GM19395 (cell line): ENCODE data around the gene RALGAPA2.

ENCODE experiments used
- ATAC-seq: cut with Tn5 transposase; IDR thresholded peaks from one replicate; pipeline ENCODE4 v1.9.1; 2021; ENCODE audit warnings: mild to moderate bottlenecking, moderate library complexity; ENCODE audit not compliant: unreplicated experiment

RALGAPA2 gene

DNA sequence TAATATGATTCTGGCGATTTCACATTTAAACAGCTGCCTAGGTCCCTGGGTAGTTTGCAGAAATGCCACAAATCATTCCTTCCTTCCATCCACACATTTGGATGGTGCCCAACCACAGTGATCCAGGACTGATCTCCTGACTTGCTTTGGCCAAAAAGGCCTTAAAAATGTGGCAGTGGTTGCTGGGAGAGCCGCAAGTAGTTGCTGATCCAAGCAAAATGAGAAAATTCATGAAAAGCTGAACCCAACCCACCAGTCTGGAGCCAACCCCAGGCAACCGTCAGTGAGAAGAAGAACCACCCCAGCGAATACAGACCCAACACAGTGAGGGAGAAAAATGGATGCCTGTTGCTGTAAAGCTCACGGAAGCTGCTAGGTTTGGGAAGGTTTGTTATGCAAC is 25.1 kb downstream of the RALGAPA2 start:
- no peak for ATAC-seq

GRCh38 chr20:20685635-20686034 is 26.8 kb downstream of the RALGAPA2 start:
- ATAC-seq: no peak

GRCh38 chr20:20683481-20684321 is 28.7 kb downstream of the RALGAPA2 start:
- no peak for ATAC-seq

- ATAC-seq: no peak
These were observed 29.4 kb downstream of the RALGAPA2 start for GRCh38 chr20:20683020-20683419.

DNA sequence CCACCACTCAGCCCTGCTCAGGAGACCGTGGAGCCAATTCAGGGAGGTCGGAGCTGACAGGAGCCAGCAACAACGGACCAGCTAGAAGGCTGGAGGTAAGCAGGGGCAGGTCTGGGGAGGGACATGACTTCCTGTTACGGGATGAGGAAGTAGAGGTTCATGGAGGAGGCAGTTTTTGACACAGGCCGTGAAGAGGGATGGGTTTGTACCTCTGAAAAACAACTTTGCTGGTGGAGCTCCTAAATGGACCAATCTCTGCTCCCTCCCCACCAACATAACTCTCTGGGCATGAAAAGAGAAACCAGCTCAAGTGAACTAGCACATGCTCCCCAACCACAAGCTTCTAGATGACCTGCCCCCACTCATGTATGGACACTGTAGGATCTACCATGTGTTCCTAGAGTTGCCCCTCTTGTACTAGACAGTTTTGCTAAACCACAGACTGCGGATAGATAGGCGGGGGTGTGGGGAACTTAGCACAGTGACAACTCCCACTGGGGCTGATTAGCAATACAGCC is 31.4 kb downstream of the RALGAPA2 start:
- peak; percentile 54 for ATAC-seq

DNA sequence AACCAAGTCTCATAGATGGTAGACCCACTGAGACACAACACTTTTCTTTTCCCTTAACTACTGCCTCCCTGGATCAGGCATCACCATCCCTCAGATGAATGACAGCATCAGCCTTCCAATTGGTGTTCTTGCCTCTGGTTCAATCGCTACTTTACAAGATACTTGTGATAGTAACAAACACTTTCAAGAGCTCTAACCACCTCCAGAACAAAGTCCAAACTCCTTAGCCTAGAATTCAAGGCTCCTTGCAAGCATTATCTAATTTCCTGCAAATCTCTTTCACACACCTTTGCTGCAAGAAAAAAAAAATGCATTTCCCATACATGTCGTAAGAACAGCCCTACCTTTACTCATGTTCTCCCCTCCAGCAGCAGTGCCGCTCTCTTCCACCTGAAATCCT is 33.1 kb downstream of the RALGAPA2 start:
- no peak for ATAC-seq

GRCh38 chr20:20677186-20677585 is 35.3 kb downstream of the RALGAPA2 start:
- ATAC-seq: no peak

- ATAC-seq: peak; percentile 99
These were observed 43.8 kb downstream of the RALGAPA2 start for GRCh38 chr20:20668639-20669038.

- no peak for ATAC-seq
These were observed 46.1 kb downstream of the RALGAPA2 start for GRCh38 chr20:20666359-20666758.

- ATAC-seq: no peak
These were observed 46.7 kb downstream of the RALGAPA2 start for GRCh38 chr20:20665606-20666332.

DNA sequence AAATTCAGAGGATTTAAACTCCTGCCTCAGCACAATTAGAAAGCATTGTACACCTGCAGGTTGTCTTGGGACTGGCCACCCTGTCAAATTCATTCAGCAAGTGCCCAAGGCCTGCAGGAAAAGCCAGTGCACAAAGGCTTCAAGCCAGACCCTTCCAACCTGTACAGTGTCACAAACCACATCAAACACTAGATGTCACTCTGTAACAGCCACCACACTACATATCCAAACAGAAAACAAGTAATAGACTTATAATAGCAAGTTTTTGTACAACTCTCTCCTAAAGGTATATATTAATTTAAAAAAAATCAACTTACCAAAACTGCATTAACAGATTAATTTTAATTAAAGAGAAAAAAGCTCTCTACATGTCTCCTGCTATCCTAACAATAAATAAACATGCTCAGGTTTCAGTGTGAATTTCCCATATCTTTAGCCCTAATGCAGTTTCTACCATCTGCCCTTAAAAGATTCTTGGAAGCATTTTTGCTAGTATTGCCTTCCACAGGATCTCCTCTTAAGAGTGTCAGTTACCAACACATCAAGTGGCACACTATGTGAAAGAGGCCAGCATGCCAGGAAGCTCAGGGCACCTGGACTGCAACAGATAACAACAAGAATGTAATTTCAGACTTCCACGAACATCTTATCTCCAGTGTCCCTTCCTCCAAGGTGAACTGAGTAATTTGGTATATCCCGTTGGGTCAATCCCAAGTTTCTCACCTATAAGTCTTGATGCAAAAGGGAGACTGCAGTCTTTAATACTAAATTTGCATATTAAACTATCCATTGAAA is 47.5 kb downstream of the RALGAPA2 start:
- ATAC-seq: peak; percentile 54

GRCh38 chr20:20663841-20664240 is 48.6 kb downstream of the RALGAPA2 start:
- no peak for ATAC-seq

GRCh38 chr20:20658871-20659431 is 53.5 kb downstream of the RALGAPA2 start:
- ATAC-seq: no peak

- ATAC-seq: no peak
These were observed 54.3 kb downstream of the RALGAPA2 start for GRCh38 chr20:20658123-20658522.

- ATAC-seq: no peak
These were observed 55.4 kb downstream of the RALGAPA2 start for GRCh38 chr20:20657092-20657491.

- ATAC-seq: no peak
These were observed 56.6 kb downstream of the RALGAPA2 start for GRCh38 chr20:20655883-20656282.

DNA sequence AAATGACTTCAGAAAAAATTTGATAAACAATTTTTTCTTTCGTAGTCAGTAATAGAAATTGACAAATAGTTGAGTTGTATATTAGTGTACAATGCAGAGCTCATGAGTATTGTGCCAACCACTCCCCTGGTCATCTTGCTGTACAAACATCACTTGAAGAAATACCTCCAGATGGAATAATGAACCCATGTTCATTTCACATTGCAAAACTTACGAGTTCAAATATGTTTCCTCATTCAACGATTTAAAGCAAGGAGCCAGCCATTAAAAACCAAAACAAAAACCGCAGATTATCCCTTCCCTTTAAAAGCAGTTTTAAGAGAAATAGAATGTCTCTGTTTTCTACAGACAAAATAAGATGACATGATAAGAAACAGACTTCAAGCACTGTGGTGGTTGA is 62.5 kb downstream of the RALGAPA2 start:
- no peak for ATAC-seq

DNA sequence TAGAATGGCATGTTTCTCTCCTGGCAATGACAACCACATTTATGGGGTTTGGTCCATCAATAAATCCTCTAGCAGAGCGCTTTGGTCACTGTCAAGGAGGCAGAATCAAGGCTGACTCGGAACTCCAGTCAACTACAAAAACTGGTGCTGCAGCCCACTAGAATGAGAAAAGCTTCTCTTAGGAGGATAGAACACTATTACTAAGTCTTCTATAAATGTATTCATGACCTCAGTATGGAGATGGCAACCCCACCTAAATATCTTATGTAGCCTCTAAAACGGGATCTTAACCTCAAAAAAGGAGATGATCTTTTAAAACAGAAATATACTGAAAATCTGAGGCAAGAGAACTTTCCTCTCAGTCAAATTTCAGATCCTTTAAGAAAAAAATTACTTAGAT is 68.5 kb downstream of the RALGAPA2 start:
- no peak for ATAC-seq

- ATAC-seq: no peak
These were observed 70.7 kb downstream of the RALGAPA2 start for GRCh38 chr20:20641783-20642182.

GRCh38 chr20:20638878-20639277 is 73.6 kb downstream of the RALGAPA2 start:
- ATAC-seq: no peak
